ENCODE measurements around the gene RCCD1. TPM values are rescaled to one million over a fixed set of nuclear protein-coding genes. Genes with fewer than 3 reads are reported as not detected.

RCCD1 gene
- polyA plus RNA-seq, 1 donor from 2014 or later = 4.5 TPM

GRCh38 chr15:90911906-90912769 lies 42.5 kb upstream of the RCCD1 start:
- Histone ChIP-seq H4K20me1 (ENCODE audit: insufficient read depth) (no peaks in the 10 kb centered on the region), H2AFZ (ENCODE audit: low read depth, low read length) (no peak overlapping the region), H3K36me3 (ENCODE audit: insufficient read depth, low read length) (no peaks in the 10 kb centered on the region), H3F3A (ENCODE audit: insufficient read depth, low read length, poor library complexity, severe bottlenecking) (no peaks in the 10 kb centered on the region), H3K4me2 (ENCODE audit: low read length) (no peak overlapping the region), H3K9ac (ENCODE audit: low read length) (no peak overlapping the region), H3K27ac (ENCODE audit: low read length) (no peak overlapping the region), H3K79me2 (replicated peaks; ENCODE audit: insufficient read depth, low read length) (no peaks in the 10 kb centered on the region), H3K4me3 (ENCODE audit: low read length) (no peak overlapping the region), H3K27me3 (ENCODE audit: insufficient read depth, low read depth, low read length) (no peaks in the 10 kb centered on the region), H3K9me3 (ENCODE audit: low read length) (no peaks in the 10 kb centered on the region), H3K9me2 (ENCODE audit: insufficient read depth, low read length) (no peaks in the 10 kb centered on the region)
- TF ChIP-seq EP300 (conservative IDR thresholded peaks at IDR 0.05; ENCODE audit: poor library complexity, severe bottlenecking) = no peak
- no peak for TF ChIP-seq CTCF (IDR thresholded peaks at IDR 0.05; ENCODE audit: poor library complexity, severe bottlenecking)

GRCh38 chr15:90912770-90913075 lies 42.0 kb upstream of the RCCD1 start:
- H3K36me3 ChIP-seq (ENCODE audit: insufficient read depth, low read length) = no peaks in the 10 kb centered on the region
- H3K9me2 ChIP-seq (ENCODE audit: insufficient read depth, low read length) = no peaks in the 10 kb centered on the region
- H3K79me2 ChIP-seq (replicated peaks; ENCODE audit: insufficient read depth, low read length) = no peaks in the 10 kb centered on the region
- H3K27ac ChIP-seq (ENCODE audit: low read length) = no peak overlapping the region
- no peak overlapping the region for H3K9ac ChIP-seq (ENCODE audit: low read length)
- H3K4me2 ChIP-seq (ENCODE audit: low read length) = no peak overlapping the region
- no peaks in the 10 kb centered on the region for H3F3A ChIP-seq (ENCODE audit: insufficient read depth, low read length, poor library complexity, severe bottlenecking)
- no peak overlapping the region for H2AFZ ChIP-seq (ENCODE audit: low read depth, low read length)
- H4K20me1 ChIP-seq (ENCODE audit: insufficient read depth) = no peaks in the 10 kb centered on the region
- no peaks in the 10 kb centered on the region for H3K9me3 ChIP-seq (ENCODE audit: low read length)
- TF ChIP-seq SMC3 (conservative IDR thresholded peaks at IDR 0.05; ENCODE audit: poor library complexity) (no peak), EZH2 (IDR thresholded peaks at IDR 0.05; ENCODE audit: borderline replicate concordance, insufficient read depth, low read length, poor library complexity, severe bottlenecking) (no peak), EP300 (conservative IDR thresholded peaks at IDR 0.05; ENCODE audit: poor library complexity, severe bottlenecking) (no peak), REST (IDR thresholded peaks at IDR 0.05; ENCODE audit: borderline replicate concordance) (no peak), POLR2AphosphoS5 (IDR thresholded peaks at IDR 0.05) (no peak), CTCF (IDR thresholded peaks at IDR 0.05; ENCODE audit: poor library complexity, severe bottlenecking) (no peak), MXI1 (conservative IDR thresholded peaks at IDR 0.05; ENCODE audit: poor library complexity, severe bottlenecking) (no peak), RAD21 (conservative IDR thresholded peaks at IDR 0.05) (no peak), TAF1 (IDR thresholded peaks at IDR 0.05; ENCODE audit: low read depth) (no peak)
- H3K4me3 ChIP-seq (ENCODE audit: low read length) = no peak overlapping the region
- no peaks in the 10 kb centered on the region for H3K27me3 ChIP-seq (ENCODE audit: insufficient read depth, low read depth, low read length)

All from neural cell (in vitro differentiated cells).